Heart left ventricle (tissue), 16 donors: ENCODE data around the gene RAD51B. TPM values are rescaled to one million over a fixed set of nuclear protein-coding genes. Genes with fewer than 3 reads are reported as not detected.

Source experiments
- ATAC-seq, 4 donors: fragments of 200-7000 bp; cut with Tn5 transposase; one replicate each; pipeline ENCODE4 v1.9.1; 2020 to 2022; ENCODE audit warnings: moderate library complexity in 4 of 4, mild to moderate bottlenecking in 3 of 4, moderate number of reproducible peaks in 1 of 4
- DNase-seq, 5 donors: peaks; one replicate each; pipeline ENCODE4 v3.0.0-alpha.2; 2020
- H3K27ac ChIP-seq, 12 donors: fragments of 200-600 bp; sonication (generic) in 4 of 12; one replicate each; pipeline versions ENCODE4 v1.5.0 to v1.8.0; 2016 to 2022; ENCODE audit warnings: mild to moderate bottlenecking in 2 of 12
- H3K27me3 ChIP-seq, 9 donors: fragments of 200-600 bp; sonication (generic) in 2 of 9; one replicate each; pipeline versions ENCODE4 v1.5.1 to v1.8.0; 2016 to 2022; ENCODE audit warnings: mild to moderate bottlenecking in 3 of 9
- H3K36me3 ChIP-seq, 9 donors: fragments of 200-600 bp; sonication (generic) in 2 of 9; one replicate each; pipeline versions ENCODE4 v1.5.0 to v1.8.0; 2018 to 2022; ENCODE audit warnings: mild to moderate bottlenecking in 2 of 9
- H3K4me1 ChIP-seq, 12 donors: fragments of 200-600 bp; sonication (generic) in 4 of 12; one replicate each; pipeline versions ENCODE4 v1.5.0 to v1.8.0; 2016 to 2022; ENCODE audit warnings: mild to moderate bottlenecking in 3 of 12
- H3K4me3 ChIP-seq, 12 donors: fragments of 200-600 bp; sonication (generic) in 4 of 12; one replicate each; pipeline versions ENCODE4 v1.5.0 to v1.8.0; 2017 to 2022; ENCODE audit warnings: mild to moderate bottlenecking in 9 of 12, moderate library complexity in 4 of 12
- H3K9me3 ChIP-seq, 12 donors: fragments of 200-600 bp; sonication (generic) in 4 of 12; one replicate each; pipeline versions ENCODE4 v1.5.0 to v1.8.0; 2016 to 2022; ENCODE audit warnings: mild to moderate bottlenecking in 1 of 12
- CTCF ChIP-seq, 12 donors: fragments of 200-600 bp; sonication (generic) in 4 of 12; IDR thresholded peaks; one replicate each; pipeline versions ENCODE4 v1.5.0 to v1.8.0; 2018 to 2022; ENCODE audit warnings: antibody characterized with exemption in 12 of 12, mild to moderate bottlenecking in 5 of 12
- POLR2A ChIP-seq, 2 donors: fragments of 450-650 bp; IDR thresholded peaks; one replicate each; pipeline ENCODE4 v1.6.1; 2017; ENCODE audit warnings: antibody characterized with exemption in 2 of 2, mild to moderate bottlenecking in 2 of 2, moderate library complexity in 2 of 2
- WGBS, 4 donors: extraction: QIAGEN DNeasy Blood & Tissue Kit in 2 of 4; methylation state at CpG; one replicate each; pipeline versions ENCODE4 v1.1.5 to v1.1.7; 2013 to 2018; 5-methylcytosine and 5-hydroxymethylcytosine counted together
- intact Hi-C, 10 donors: fragments of 100-400 bp; cut with DNase I; formaldehyde crosslinking; loops; one replicate each; pipeline versions ENCODE4 v1.11.1 to v1.14.2; 2022
- polyA plus RNA-seq, 2 donors: library from polyadenylated mRNA; stranded (reverse); fragments of 200-250 nt; gene quantifications; one replicate each; pipeline ENCODE4 v1.2.3, GENCODE V29; 2013
- total RNA-seq, 9 donors: library from RNA; depleted of rRNA in 2 of 9; stranded (reverse); fragments of >200 nt in 2 of 9; fragmentation: NEBNext Ultra II Directional in 3 of 9; extraction: Animal tissue kit (Norgen Biotek cat#: 25700) in 3 of 9; gene quantifications; one replicate each; pipeline versions ENCODE4 v1.1.0 to v1.2.4, GENCODE V29; 2016 to 2023
- donor health status: ischemic (EF 13 %, LVEDD 7.1; RV severe dilation, severe dysfunction).
- donor health status: healthy with polysubstance abuse.
- donor health status: DM: no; HTN: yes; CAD: no.
- donor health status: DM: no; HTN: no; CAD: no.
- donor health status: ischemic (EF 25% LVEDD 6.9; RV normal size, moderate dysfunction).
- donor health status: ischemic (EF 25% LVEDD 5.7; RV mildly dilated, moderate dysfunction).
- donor health status: healthy.
- donor health status: DM: yes; HTN: yes; CAD: no.
- donor health status: ischemic (EF 35%, LVEDD 5.7; RV mildly dilated, moderate dysfunction).
- donor health status: nonischemic (EF 11% LVEDD 7.7; RV severe dilation, severe dysfunction).
- donor health status: DM: yes; HTN: yes; CAD: no.
- donor health status: PGD.
- donor health status: ischemic (EF 29% LVEDD 5.4; RV normal size, mild dysfunction).
- donor health status: nonischemic (EF 23%, LVEDD 6.1; RV moderate dilation, normal function).

RAD51B gene
- total and polyA plus RNA-seq, 11 donors, result 1.3 to 11.3 (median 3.2) TPM

- WGBS, 4 donors, result 89 to 100% (median 96%) methylated on average over 1 of the region's 1 CpG
- TF ChIP-seq CTCF (IDR thresholded peaks at IDR 0.05), result no peak
- TF ChIP-seq POLR2A (IDR thresholded peaks at IDR 0.05), result no peak
- no peaks in the 10 kb centered on the region for H3K36me3 ChIP-seq
- H3K27ac ChIP-seq, result peak overlapping the region in 9 of 12 donors; percentile 54 to 84 (median 73)
- H3K27me3 ChIP-seq, result no peaks in the 10 kb centered on the region
- DNase-seq (no peak), ATAC-seq (no peak)
- H3K9me3 ChIP-seq, result peaks cover 0 to 6% (median 0%) of the 10 kb centered on the region in 12 donors
- peaks cover 0 to 56% (median 26%) of the 10 kb centered on the region in 12 donors for H3K4me1 ChIP-seq
- intact Hi-C loops, result loop anchor here in 2 of 10 donors (5.0 kb wide), 1 partner anchor 45 kb away; no protein-coding TSS in a partner anchor
- H3K4me3 ChIP-seq, result no peak overlapping the region
Measured at GRCh38 chr14:68737086-68737485, 917.5 kb downstream of the RAD51B start.

GRCh38 chr14:68738559-68738958, 919.0 kb downstream of the RAD51B start:
- peaks cover 0 to 6% (median 0%) of the 10 kb centered on the region in 12 donors for H3K9me3 ChIP-seq
- peaks cover 0 to 43% (median 24%) of the 10 kb centered on the region in 12 donors for H3K4me1 ChIP-seq
- H3K27ac ChIP-seq, result no peak overlapping the region
- intact Hi-C loops, result loop anchor here in 2 of 10 donors (5.0 kb wide), 1 partner anchor 44 kb away; no protein-coding TSS in a partner anchor
- WGBS, 4 donors, result 94 to 98% (median 98%) methylated on average over 4 of the region's 4 CpGs
- ATAC-seq, result no peak
- H3K27me3 ChIP-seq, result no peaks in the 10 kb centered on the region
- TF ChIP-seq POLR2A (IDR thresholded peaks at IDR 0.05), result no peak
- TF ChIP-seq CTCF (IDR thresholded peaks at IDR 0.05), result no peak
- no peak for DNase-seq
- H3K4me3 ChIP-seq, result no peak overlapping the region
- H3K36me3 ChIP-seq, result no peaks in the 10 kb centered on the region

DNA sequence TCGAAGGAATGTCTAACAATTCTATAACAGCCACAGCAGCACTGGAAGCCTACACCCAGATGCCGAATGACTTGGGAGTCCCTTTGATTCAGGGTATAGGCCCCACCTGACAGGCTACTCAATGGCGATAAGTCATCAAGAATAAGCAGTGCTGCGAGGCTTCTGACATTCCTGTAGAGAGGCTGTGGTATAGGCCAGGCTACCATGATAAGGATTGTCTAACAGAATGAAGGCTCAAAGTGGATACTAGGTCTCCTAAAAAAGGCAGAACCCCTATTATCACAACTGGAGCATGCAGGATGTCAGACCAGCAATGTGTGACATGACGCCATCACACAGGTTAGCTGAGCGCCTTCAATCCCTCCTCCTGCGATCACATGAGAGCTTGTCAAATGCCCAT, 920.1 kb downstream of the RAD51B start:
- intact Hi-C loops, result loop anchor here in 2 of 10 donors (5.0 kb wide), 1 partner anchor 43 kb away; no protein-coding TSS in a partner anchor
- WGBS, 4 donors, result 82 to 92% (median 91%) methylated on average over 7 of the region's 7 CpGs
- no peak for TF ChIP-seq CTCF (IDR thresholded peaks at IDR 0.05)
- no peak for TF ChIP-seq POLR2A (IDR thresholded peaks at IDR 0.05)
- Histone ChIP-seq H3K36me3 (no peaks in the 10 kb centered on the region), H3K27ac (no peak overlapping the region), H3K9me3 (peaks cover 0 to 6% (median 0%) of the 10 kb centered on the region in 12 donors), H3K4me3 (no peak overlapping the region), H3K27me3 (no peaks in the 10 kb centered on the region), H3K4me1 (peaks cover 0 to 32% (median 18%) of the 10 kb centered on the region in 12 donors)
- ATAC-seq (no peak), DNase-seq (no peak)

DNA sequence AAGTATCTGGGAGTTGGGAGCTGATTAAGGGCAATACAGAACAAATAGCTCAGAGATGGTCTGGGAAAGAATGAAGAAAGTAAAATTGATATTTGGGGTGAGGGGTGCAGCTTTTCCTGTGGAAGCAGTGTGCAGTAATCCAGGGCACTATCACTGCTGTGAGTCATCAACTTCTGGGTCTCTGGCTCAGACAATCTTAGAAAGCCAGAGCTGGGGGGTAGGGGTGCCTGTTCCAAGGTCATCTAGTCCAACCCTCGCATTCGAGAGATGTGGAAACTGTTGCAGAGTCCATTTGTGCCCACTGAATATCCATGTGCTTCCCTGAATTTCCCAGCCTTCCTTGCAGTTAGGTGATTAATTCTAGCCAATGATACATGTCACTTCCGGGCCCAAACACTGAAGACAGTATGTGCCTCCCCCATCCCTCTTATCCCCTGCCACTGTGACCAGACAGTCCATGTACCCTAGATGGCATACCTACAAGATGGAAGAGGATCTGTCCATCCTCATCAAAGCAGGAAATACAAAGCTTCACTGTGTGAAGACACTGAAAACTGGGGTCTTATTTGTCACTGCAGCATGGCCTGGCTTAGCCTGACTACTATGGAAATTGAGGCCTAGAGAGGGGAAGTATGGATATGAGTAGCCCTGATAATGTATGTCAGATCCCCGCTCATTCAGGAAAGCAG, 921.4 kb downstream of the RAD51B start:
- intact Hi-C loops, result no loop called here
- no peak for DNase-seq

More for the DNA sequence above, 921.4 kb downstream of the RAD51B start:
- no peak for ATAC-seq
- 93 to 99% (median 96%) methylated on average over 4 of the region's 4 CpGs for WGBS, 4 donors
- H3K36me3 ChIP-seq, result no peaks in the 10 kb centered on the region
- no peak overlapping the region for H3K4me3 ChIP-seq
- peaks cover 0 to 8% (median 0%) of the 10 kb centered on the region in 9 donors for H3K27me3 ChIP-seq
- H3K9me3 ChIP-seq, result peaks cover 0 to 6% (median 0%) of the 10 kb centered on the region in 12 donors
- H3K4me1 ChIP-seq, result peaks cover 0 to 19% (median 10%) of the 10 kb centered on the region in 12 donors
- H3K27ac ChIP-seq, result no peak overlapping the region
- TF ChIP-seq CTCF (IDR thresholded peaks at IDR 0.05) (no peak), POLR2A (IDR thresholded peaks at IDR 0.05) (no peak)
